Right cardiac atrium (tissue), 5 donors: ENCODE data around the gene ANXA2. TPM values are rescaled to one million over a fixed set of nuclear protein-coding genes. Genes with fewer than 3 reads are reported as not detected.

ENCODE experiments used
- ATAC-seq, 2 donors: fragments of 200-7000 bp; cut with Tn5 transposase; one replicate each; pipeline versions ENCODE4 v1.8.0 to v1.9.1; 2020; ENCODE audit warnings: moderate library complexity in 2 of 2, mild to moderate bottlenecking in 1 of 2
- DNase-seq, 3 donors: peaks; one replicate each; pipeline ENCODE4 v3.0.0-alpha.2; 2020
- H3K27ac ChIP-seq: one replicate; pipeline ENCODE4 v1.5.1; 2013; ENCODE audit warnings: mild to moderate bottlenecking, low read length, control low read depth, moderate library complexity
- H3K27me3 ChIP-seq: one replicate; pipeline ENCODE4 v1.6.1; 2013; ENCODE audit not compliant: control insufficient read depth, insufficient read depth
- H3K4me1 ChIP-seq: one replicate; pipeline ENCODE4 v1.6.1; 2013; ENCODE audit warnings: low read length; ENCODE audit not compliant: control insufficient read depth, insufficient read depth
- H3K4me3 ChIP-seq: one replicate; pipeline ENCODE4 v1.5.1; 2013; ENCODE audit warnings: low read length, control low read depth
- H3K9me3 ChIP-seq: one replicate; pipeline ENCODE4 v1.6.1; 2013; ENCODE audit warnings: low read length; ENCODE audit not compliant: control insufficient read depth
- WGBS: extraction: QIAGEN DNeasy Blood & Tissue Kit; methylation state at CpG from one replicate; pipeline ENCODE4 v1.1.7; 2013; 5-methylcytosine and 5-hydroxymethylcytosine counted together
- intact Hi-C, 4 donors: fragments of 100-400 bp; cut with DNase I; formaldehyde crosslinking; loops; one replicate each; pipeline versions ENCODE4 v1.11.0 to v1.14.0; 2022 to 2023
- polyA plus RNA-seq: library from polyadenylated mRNA; stranded (reverse); fragments of 200-250 nt; gene quantifications from one replicate; pipeline ENCODE4 v1.2.3, GENCODE V29; 2013
- total RNA-seq, 4 donors: library from RNA; stranded (reverse); fragmentation: NEBNext Ultra II Directional; extraction: Animal tissue kit (Norgen Biotek cat#: 25700); gene quantifications; one replicate each; pipeline ENCODE4 v1.2.1, GENCODE V29; 2021
- donor health status: healthy with polysubstance abuse.
- donor health status: DM: no; HTN: yes; CAD: no.
- donor health status: DM: no; HTN: no; CAD: no.
- donor health status: DM: no; HTN: yes; CAD: no; lungs with severe emphysema.
- donor health status: DM: yes; HTN: yes; CAD: no.

The ANXA2 gene
- total and polyA plus RNA-seq, 5 donors, result 126 to 293 (median 240) TPM

DNA sequence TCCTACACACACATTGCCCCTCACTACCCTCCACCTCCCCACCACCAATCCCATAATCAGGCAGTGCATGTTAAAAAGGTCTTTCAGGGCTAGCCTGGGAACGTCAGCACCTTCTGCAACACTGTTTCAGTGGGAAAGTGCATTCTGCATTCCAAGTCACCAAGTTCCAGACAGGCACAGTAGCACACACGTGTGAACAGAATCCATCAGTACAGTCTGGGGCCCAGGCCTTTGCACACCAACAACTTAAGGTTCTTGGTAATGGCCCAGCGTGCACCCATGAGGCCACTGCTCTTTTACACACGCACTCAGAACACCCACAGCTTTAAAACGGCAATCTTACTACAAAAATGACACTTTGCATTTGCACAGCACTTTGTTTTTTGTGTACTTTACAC is 1.2 kb downstream of the ANXA2 start:
- WGBS, result 27% methylated on average over 5 of the region's 5 CpGs
- intact Hi-C loops, result loop anchor here in 1 of 4 donors (5.0 kb wide), 1 partner anchor 34 kb away; no protein-coding TSS in a partner anchor
- no peak for ATAC-seq

DNA sequence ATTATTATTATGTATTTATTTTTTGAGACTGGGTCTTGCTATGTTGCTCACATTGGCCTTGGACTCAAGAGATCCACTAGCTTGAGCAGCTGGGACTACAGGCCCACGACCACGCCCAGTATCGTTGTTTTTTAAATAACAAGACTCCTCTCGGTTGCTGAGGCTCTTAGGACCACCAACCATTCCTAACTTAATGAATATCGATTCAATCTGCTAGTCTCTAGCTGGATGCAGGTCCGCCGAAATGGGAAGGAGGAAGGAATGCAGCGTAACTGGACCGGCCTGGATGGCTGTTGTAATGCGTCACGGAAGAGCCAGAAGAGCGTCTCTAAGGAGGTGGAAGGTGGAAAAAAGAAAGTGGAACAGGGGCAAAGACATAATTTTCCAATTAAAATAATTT is 1.7 kb downstream of the ANXA2 start:
- intact Hi-C loops, result loop anchor here in 1 of 4 donors (5.0 kb wide), 1 partner anchor 34 kb away; no protein-coding TSS in a partner anchor

More for the DNA sequence above, 1.2 kb downstream of the ANXA2 start:
- no peaks in the 10 kb centered on the region for H3K9me3 ChIP-seq
- H3K4me1 ChIP-seq, result peaks cover 17% of the 10 kb centered on the region
- peak overlapping the region; percentile 96 for H3K27ac ChIP-seq
- peak overlapping the region; percentile 90 for H3K4me3 ChIP-seq
- no peak for DNase-seq
- no peaks in the 10 kb centered on the region for H3K27me3 ChIP-seq

DNA sequence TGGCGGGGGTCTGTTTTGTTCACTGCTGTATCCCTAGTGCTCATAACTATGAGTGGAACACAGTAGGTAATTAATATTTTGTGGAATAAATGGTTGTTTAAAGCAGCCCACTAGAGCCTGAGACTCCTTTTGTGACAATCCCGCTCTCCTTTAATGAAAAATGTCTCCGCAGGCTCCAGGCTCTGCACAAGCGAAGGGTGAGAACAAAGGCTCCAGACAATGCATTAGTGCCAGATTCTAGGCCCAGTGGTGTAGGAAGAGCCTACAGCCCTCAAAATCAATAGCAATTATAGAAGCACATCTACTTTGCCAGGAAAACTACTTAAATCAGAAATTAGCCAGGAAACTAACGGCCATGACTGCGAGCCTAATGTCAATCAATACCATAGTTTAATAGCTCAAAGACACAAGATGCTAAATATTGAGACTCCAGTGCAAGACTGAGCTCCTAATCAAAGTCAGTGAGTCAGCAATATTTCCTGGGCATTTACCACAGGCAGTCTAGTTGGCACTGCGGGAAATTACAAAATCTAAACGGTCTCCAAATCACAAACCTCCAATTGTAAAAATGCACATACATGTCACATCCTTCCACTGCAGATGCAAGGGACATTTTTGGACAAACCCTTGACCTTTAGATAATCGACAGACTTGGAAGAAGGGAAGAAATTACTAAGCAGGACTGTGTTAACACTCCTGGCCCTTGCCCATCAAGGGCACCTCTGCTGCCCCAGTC is 2.3 kb downstream of the ANXA2 start:
- intact Hi-C loops, result loop anchor here in 1 of 4 donors (5.0 kb wide), 1 partner anchor 33 kb away; no protein-coding TSS in a partner anchor
- peaks cover 17% of the 10 kb centered on the region for H3K4me1 ChIP-seq
- H3K4me3 ChIP-seq, result no peak overlapping the region

More for the DNA sequence above, 1.7 kb downstream of the ANXA2 start:
- peaks cover 17% of the 10 kb centered on the region for H3K4me1 ChIP-seq
- no peaks in the 10 kb centered on the region for H3K27me3 ChIP-seq
- ATAC-seq (no peak), DNase-seq (peak in 1 of 3 donors; percentile 23)
- peak overlapping the region; percentile 96 for H3K27ac ChIP-seq
- H3K9me3 ChIP-seq, result no peaks in the 10 kb centered on the region
- 38% methylated on average over 12 of the region's 12 CpGs for WGBS
- peak overlapping the region; percentile 90 for H3K4me3 ChIP-seq

DNA sequence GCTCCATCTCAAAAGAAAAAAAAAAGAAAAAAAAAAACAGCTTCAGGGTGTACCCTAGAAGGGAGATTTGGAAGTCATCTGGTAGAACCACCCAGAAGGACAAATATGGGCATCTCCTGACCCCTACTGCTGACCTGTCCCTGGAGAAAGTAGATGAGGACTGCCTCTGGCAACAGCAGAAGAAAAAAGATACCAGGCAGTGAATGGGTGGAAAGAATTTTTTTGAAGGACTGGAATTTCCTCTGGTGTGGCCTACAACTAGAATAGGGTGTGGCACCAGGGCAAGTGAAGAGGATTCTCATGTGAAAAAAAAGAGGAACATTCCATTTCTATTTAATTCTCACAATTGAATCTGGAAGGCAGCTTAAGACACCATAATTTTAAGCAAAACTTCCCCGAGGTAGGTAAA is 3.1 kb downstream of the ANXA2 start:
- WGBS, result 46% methylated on average over 1 of the region's 1 CpG
- Histone ChIP-seq H3K27ac (peak overlapping the region; percentile 58), H3K4me1 (peaks cover 22% of the 10 kb centered on the region), H3K4me3 (no peak overlapping the region), H3K27me3 (no peaks in the 10 kb centered on the region), H3K9me3 (no peaks in the 10 kb centered on the region)
- intact Hi-C loops, result loop anchor here in 1 of 4 donors (5.0 kb wide), 1 partner anchor 32 kb away; no protein-coding TSS in a partner anchor
- ATAC-seq, result no peak
- no peak for DNase-seq

More for the DNA sequence above, 2.3 kb downstream of the ANXA2 start:
- H3K27me3 ChIP-seq, result no peaks in the 10 kb centered on the region
- no peaks in the 10 kb centered on the region for H3K9me3 ChIP-seq
- 63% methylated on average over 9 of the region's 9 CpGs for WGBS
- ATAC-seq (no peak), DNase-seq (no peak)
- peak overlapping the region; percentile 31 for H3K27ac ChIP-seq

DNA sequence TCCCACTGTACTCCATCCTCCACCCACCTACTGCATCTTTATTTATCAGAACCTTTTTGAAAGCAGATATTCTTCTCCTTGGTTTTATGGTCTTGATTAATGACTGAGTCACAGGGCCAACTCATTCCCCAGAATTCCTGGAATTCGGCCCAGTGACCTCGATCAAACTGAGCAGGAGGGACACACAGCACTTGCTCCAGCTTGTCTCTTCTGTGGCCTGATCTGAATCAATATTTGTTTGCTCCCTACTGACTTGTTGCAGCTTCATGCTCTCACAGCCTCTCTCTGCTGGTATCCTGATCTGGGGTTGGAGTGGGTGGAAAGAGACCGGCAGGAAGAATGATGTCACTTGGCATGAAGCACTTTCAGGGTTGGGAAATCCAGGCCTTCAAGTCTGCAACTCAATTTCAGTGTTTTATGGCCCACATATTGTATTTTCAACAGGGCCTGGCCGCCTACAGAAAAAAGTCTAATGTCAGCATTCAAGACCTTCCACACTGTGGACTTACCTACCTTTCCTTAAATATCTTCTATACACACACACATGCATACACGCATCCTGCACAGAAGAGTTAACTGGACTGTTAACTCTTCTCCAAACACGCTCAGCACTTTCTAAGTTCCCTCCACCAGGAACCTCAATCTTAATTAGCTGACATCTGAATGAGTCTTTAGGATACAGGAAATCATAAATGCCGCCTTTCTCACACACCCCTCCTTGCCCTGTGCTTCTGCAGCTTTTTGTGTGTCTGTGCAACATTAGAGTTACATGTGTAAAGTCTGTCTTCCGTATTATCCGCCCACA is 4.6 kb downstream of the ANXA2 start:
- DNase-seq, result peak; percentile 53 to 62 (median 57)
- Histone ChIP-seq H3K4me1 (peaks cover 30% of the 10 kb centered on the region), H3K4me3 (no peak overlapping the region), H3K27ac (peak overlapping the region; percentile 58), H3K27me3 (no peaks in the 10 kb centered on the region), H3K9me3 (no peaks in the 10 kb centered on the region)
- WGBS, result 22% methylated on average over 9 of the region's 9 CpGs
- ATAC-seq, result peak; percentile 56 to 61
- intact Hi-C loops, result no loop called here

DNA sequence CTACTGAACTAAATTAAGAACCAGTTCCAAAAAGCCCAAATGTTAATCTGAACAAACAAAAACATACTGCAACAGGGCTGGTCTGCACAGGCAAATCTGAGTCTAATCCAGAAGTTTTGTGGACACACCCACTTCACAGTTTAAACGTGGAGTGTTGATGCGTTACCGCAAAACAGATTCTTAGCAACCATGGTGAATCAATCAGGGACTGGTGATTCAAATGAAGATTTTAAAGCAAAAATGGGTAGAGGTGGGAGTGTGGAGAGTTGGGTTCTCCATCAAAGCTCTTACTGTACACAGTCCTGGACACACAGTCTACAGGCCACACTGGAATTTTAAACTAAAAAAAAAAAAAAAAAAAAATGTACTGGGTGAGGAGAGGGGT is 5.2 kb downstream of the ANXA2 start:
- Histone ChIP-seq H3K27me3 (no peaks in the 10 kb centered on the region), H3K9me3 (no peaks in the 10 kb centered on the region), H3K4me3 (no peak overlapping the region), H3K4me1 (peaks cover 30% of the 10 kb centered on the region), H3K27ac (peak overlapping the region; percentile 58)
- ATAC-seq, result peak; percentile 13 to 20
- DNase-seq, result no peak
- 17% methylated on average over 3 of the region's 3 CpGs for WGBS
- intact Hi-C loops, result no loop called here

DNA sequence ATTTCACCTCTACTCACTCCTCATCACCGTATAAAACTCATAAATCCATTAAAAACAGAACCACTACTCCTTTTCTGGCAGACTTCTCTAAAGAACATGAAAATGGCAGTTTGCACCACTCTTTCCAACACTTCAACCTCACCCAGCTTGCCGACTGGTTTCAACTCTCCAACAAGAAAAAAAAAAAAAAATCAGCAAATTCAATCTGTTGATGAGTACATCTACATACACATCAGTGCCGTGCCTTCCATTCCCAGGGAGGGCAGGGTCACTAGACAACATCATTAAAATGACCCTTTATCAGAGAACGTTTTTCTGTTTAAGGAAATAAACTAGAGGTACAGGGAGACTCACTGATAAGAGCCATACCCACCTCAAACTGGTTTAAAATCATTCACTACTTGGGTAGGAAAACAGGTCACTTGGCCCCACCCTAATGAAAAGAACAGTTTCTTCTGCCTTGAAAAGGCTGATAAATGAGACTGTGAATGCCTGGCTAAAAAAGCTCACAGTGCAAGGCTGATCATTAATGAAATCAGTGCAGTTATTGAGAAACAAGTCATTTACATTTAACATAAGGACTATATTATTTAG is 6.0 kb downstream of the ANXA2 start:
- Histone ChIP-seq H3K27ac (peak overlapping the region; percentile 69), H3K27me3 (no peaks in the 10 kb centered on the region), H3K4me3 (no peak overlapping the region), H3K9me3 (no peaks in the 10 kb centered on the region), H3K4me1 (peaks cover 30% of the 10 kb centered on the region)
- no peak for DNase-seq
- 23% methylated on average over 4 of the region's 4 CpGs for WGBS
- no peak for ATAC-seq
- intact Hi-C loops, result no loop called here

DNA sequence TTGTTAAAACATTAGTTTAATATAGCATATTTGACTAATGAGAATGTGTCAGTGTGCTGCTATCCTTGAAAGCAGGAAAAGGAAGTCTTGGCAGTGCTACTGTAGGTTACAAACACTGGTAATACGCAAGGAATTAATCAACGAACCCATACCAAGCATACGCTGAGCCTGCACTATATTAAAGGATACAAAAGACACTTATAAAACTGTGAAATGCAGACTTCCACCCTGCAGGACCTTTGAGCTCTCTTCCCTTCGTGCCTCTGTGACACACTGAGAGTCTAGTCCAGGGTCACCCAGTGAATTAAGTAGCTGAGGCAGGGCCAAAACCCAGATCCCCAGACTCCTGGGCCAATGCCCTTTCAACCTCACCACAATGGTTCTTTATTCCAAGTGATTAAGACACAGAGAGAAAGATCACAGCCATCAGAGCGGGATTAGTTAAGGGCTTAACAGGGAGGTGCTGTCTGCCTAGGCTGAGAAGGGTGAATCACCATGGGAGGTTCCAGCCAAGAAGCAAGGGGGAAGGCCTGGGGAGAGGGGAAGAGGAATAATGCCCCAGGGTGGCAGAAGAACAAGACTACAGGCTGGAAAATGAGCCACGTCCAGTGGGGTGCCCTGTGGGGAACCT is 6.8 kb downstream of the ANXA2 start:
- Histone ChIP-seq H3K9me3 (no peaks in the 10 kb centered on the region), H3K4me3 (no peak overlapping the region), H3K4me1 (peaks cover 27% of the 10 kb centered on the region), H3K27ac (peak overlapping the region; percentile 88), H3K27me3 (no peaks in the 10 kb centered on the region)
- ATAC-seq (peak; percentile 77 to 84), DNase-seq (peak; percentile 55 to 61 (median 59))
- WGBS, result 25% methylated on average over 6 of the region's 6 CpGs
- intact Hi-C loops, result no loop called here

DNA sequence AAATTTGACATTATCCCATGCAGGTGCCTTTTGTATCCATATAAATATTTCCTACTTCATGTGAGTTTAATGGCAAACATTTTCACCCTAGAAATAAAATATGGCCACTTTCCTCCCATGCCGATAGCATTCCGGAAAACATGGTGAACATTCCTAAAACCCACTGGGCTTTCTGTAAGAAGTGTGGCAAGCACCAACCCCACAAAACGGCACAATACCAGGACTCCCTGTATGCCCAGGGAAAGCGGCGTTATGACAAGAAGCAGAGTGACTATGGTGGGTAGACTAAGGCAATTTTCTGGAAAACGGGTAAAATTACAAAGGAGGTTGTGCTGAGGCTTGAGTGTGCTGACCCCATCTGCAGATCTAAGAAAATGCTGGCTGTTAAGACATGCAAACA is 7.6 kb downstream of the ANXA2 start:
- Histone ChIP-seq H3K9me3 (no peaks in the 10 kb centered on the region), H3K4me1 (peaks cover 27% of the 10 kb centered on the region), H3K27me3 (no peaks in the 10 kb centered on the region), H3K27ac (peak overlapping the region; percentile 30), H3K4me3 (no peak overlapping the region)
- ATAC-seq (no peak), DNase-seq (no peak)
- WGBS, result 63% methylated on average over 6 of the region's 6 CpGs
- intact Hi-C loops, result no loop called here

DNA sequence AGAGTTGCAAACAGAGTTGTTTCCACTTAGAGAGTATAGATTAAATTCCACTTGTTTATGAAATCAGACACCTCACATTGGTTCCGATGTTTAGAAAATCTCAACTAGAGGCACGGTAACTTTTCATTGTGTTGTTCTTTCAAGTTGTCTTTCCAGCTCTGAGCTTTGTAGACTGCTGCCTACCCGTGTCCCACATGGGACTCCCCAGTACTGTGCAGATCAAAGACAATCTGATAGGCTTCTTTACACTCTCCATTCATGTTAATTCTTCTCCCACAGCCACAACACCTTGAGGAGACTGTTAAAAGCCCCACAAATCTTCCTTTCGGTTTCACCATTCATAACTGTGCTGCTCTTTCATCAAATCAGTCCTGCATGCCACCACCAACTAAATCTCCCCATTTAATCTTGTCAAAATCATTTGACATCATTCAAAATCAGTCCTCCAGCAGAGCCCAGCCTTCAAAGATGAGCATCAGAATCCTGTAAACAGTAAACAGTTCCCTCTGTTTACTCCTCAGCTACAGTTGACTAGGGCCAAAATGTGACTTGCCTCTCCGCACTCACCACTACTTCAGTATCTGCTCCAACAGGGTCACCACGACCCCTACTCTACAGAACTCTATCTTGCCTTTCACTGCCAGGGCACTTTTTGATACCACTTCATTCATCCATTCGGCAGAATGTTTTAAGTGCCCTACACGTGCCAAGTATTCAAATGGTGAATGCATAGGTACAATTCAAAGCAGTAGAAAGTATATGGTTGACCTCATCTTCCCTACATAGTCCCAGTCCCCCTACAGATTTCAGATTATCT is 8.3 kb downstream of the ANXA2 start:
- H3K9me3 ChIP-seq, result no peaks in the 10 kb centered on the region
- H3K4me1 ChIP-seq, result peaks cover 27% of the 10 kb centered on the region
- H3K4me3 ChIP-seq, result no peak overlapping the region
- ATAC-seq (no peak), DNase-seq (no peak)
- peak overlapping the region; percentile 36 for H3K27ac ChIP-seq
- intact Hi-C loops, result no loop called here
- no peaks in the 10 kb centered on the region for H3K27me3 ChIP-seq
- WGBS, result 32% methylated on average over 8 of the region's 8 CpGs
